NCI-H2227 (cell line): ENCODE measurements around the gene MPHOSPH10.
"Not testable (repeated sequence)": the region's sequence is repeated elsewhere in the genome, so short reads cannot be mapped to it uniquely, and the experiment has no call there.

Experiments
- DNase-seq: peaks from one replicate; lab custom pipeline; 2025; ENCODE audit not compliant: unreplicated experiment; lab: John Stamatoyannopoulos, UW

The MPHOSPH10 gene

GRCh38 chr2:71130152-71130904 is at the start of gene MPHOSPH10, which contains the start of gene MCEE:
Gene MPHOSPH10 (plus strand): TSS chr2:71130634. CDS start chr2:71130666, 32 bp downstream.
Gene MCEE (minus strand): TSS chr2:71130229. CDS start chr2:71130219, 10 bp downstream.
- peak; percentile 93 for DNase-seq

GRCh38 chr2:71082402-71083252 is 47.8 kb upstream of the MPHOSPH10 start:
- DNase-seq, result no peak

GRCh38 chr2:71083297-71083696 is 47.1 kb upstream of the MPHOSPH10 start:
- not testable (repeated sequence) for DNase-seq

GRCh38 chr2:71083752-71084312 is 46.6 kb upstream of the MPHOSPH10 start:
- DNase-seq, result not testable (repeated sequence)

- DNase-seq, result not testable (repeated sequence)
Measured at GRCh38 chr2:71085325-71086003, 45.0 kb upstream of the MPHOSPH10 start.

GRCh38 chr2:71089475-71089874 is 41.0 kb upstream of the MPHOSPH10 start:
- not testable (repeated sequence) for DNase-seq

GRCh38 chr2:71091808-71092207 is 38.6 kb upstream of the MPHOSPH10 start:
- not testable (repeated sequence) for DNase-seq

- DNase-seq, result not testable (repeated sequence)
Measured at GRCh38 chr2:71092491-71093260, 37.8 kb upstream of the MPHOSPH10 start.

- DNase-seq, result peak; percentile 60
Measured at GRCh38 chr2:71100195-71100964, 30.1 kb upstream of the MPHOSPH10 start.

GRCh38 chr2:71101656-71102055 is 28.8 kb upstream of the MPHOSPH10 start:
- DNase-seq, result no peak

- DNase-seq, result no peak
Measured at GRCh38 chr2:71102981-71103681, 27.3 kb upstream of the MPHOSPH10 start.

- no peak for DNase-seq
Measured at GRCh38 chr2:71103809-71104208, 26.6 kb upstream of the MPHOSPH10 start.

- DNase-seq, result not testable (repeated sequence)
Measured at GRCh38 chr2:71106463-71106862, 24.0 kb upstream of the MPHOSPH10 start.

GRCh38 chr2:71108091-71108490 is 22.3 kb upstream of the MPHOSPH10 start:
- DNase-seq, result no peak

- no peak for DNase-seq
Measured at GRCh38 chr2:71113843-71114242, 16.6 kb upstream of the MPHOSPH10 start.

GRCh38 chr2:71117063-71117462 is 13.4 kb upstream of the MPHOSPH10 start:
- no peak for DNase-seq

- DNase-seq, result no peak
Measured at GRCh38 chr2:71120195-71120594, 10.2 kb upstream of the MPHOSPH10 start.

GRCh38 chr2:71121479-71121878 is 9.0 kb upstream of the MPHOSPH10 start:
- no peak for DNase-seq
